H1 (cell line): ENCODE data around the gene RRN3. TPM values are rescaled to one million over a fixed set of nuclear protein-coding genes. Genes with fewer than 3 reads are reported as not detected.
A peak's percentile ranks its signal among the peaks of the same experiment; 100 is the strongest.
"Not testable (repeated sequence)": the region's sequence is repeated elsewhere in the genome, so short reads cannot be mapped to it uniquely, and the experiment has no call there.

Experiments
- CTCF ChIA-PET: fragments of 300-600 bp; sonication (Branson Sonifier 250); formaldehyde crosslinking; loops from one replicate; lab custom pipeline; 2021; ENCODE audit not compliant: partially characterized antibody; lab: Charles Lee
- POLR2A ChIA-PET: fragments of 300-600 bp; sonication (Branson Sonifier 250); formaldehyde crosslinking; loops from one replicate; lab custom pipeline; 2021; ENCODE audit warnings: inconsistent platforms; ENCODE audit not compliant: partially characterized antibody; lab: Charles Lee
- DNase-seq, 2 experiments: peaks; one replicate each; pipeline versions ENCODE4 v3.0.0 to v3.0.0-alpha.2; 2010 to 2022; ENCODE audit warnings: low spot score in 2 of 2, low read depth in 1 of 2, mixed read lengths in 1 of 2
- FAIRE-seq: peaks from 2 replicates; lab custom pipeline; 2011; peaks lifted over from hg19 to GRCh38; lab: Jason Lieb, UNC
- H2AFZ ChIP-seq: 2 replicates; pipeline ENCODE4 v1.8.1; 2012; ENCODE audit warnings: low read length, inconsistent platforms
- H2AK5ac ChIP-seq: 2 replicates; pipeline ENCODE4 v1.6.1; 2013; ENCODE audit warnings: low read depth, low read length
- H2BK120ac ChIP-seq: replicated peaks from 2 replicates; pipeline ENCODE3; 2013; ENCODE audit warnings: low read depth, low read length, inconsistent platforms
- H2BK12ac ChIP-seq: 2 replicates; pipeline ENCODE4 v1.6.1; 2013; ENCODE audit warnings: low read depth, low read length
- H2BK15ac ChIP-seq: 2 replicates; pipeline ENCODE4 v1.6.1; 2013; ENCODE audit warnings: low read length
- H2BK20ac ChIP-seq: 2 replicates; pipeline ENCODE4 v1.6.1; 2013; ENCODE audit warnings: low read length
- H2BK5ac ChIP-seq: 2 replicates; pipeline ENCODE4 v1.6.1; 2013; ENCODE audit warnings: low read depth, low read length
- H3K14ac ChIP-seq: 2 replicates; pipeline ENCODE4 v1.6.1; 2013; ENCODE audit warnings: inconsistent platforms; ENCODE audit not compliant: insufficient read length
- H3K18ac ChIP-seq: 2 replicates; pipeline ENCODE4 v1.6.1; 2013; ENCODE audit warnings: low read length; ENCODE audit errors: extremely low read depth
- H3K23ac ChIP-seq: 2 replicates; pipeline ENCODE4 v1.6.1; 2013; ENCODE audit warnings: inconsistent platforms; ENCODE audit not compliant: insufficient read length
- H3K23me2 ChIP-seq: 2 replicates; pipeline ENCODE4 v1.6.1; 2013; ENCODE audit warnings: low read depth, low read length
- H3K27ac ChIP-seq: 2 replicates; pipeline ENCODE4 v1.6.1; 2011; ENCODE audit warnings: low read depth, low read length, inconsistent platforms
- H3K27me3 ChIP-seq, 4 experiments: replicated peaks in 1 of 4; 1 replicate in 1 of 4; 2 replicates in 3 of 4; pipeline versions ENCODE4 v1.6.1 to v1.8.1; 2011 to 2013; ENCODE audit warnings: low read length in 3 of 4, mild to moderate bottlenecking in 3 of 4, inconsistent platforms in 2 of 4, mixed read lengths in 2 of 4, moderate library complexity in 1 of 4; ENCODE audit not compliant: control insufficient read depth in 3 of 4, insufficient read depth in 3 of 4; ENCODE audit errors: extremely low read depth in 1 of 4
- H3K36me3 ChIP-seq, 4 experiments: 2 replicates each; pipeline versions ENCODE4 v1.6.1 to v1.8.1; 2011 to 2013; ENCODE audit warnings: mild to moderate bottlenecking in 4 of 4, low read length in 3 of 4, moderate library complexity in 2 of 4, control low read depth in 1 of 4, inconsistent platforms in 1 of 4; ENCODE audit not compliant: insufficient read depth in 4 of 4, control insufficient read depth in 2 of 4
- H3K4ac ChIP-seq: replicated peaks from 2 replicates; pipeline ENCODE3; 2013; ENCODE audit warnings: low read length, low read depth, mixed read lengths, inconsistent platforms; ENCODE audit not compliant: insufficient read length
- H3K4me1 ChIP-seq, 4 experiments: replicated peaks in 1 of 4; 1 replicate in 1 of 4; 2 replicates in 3 of 4; pipeline versions ENCODE4 v1.6.1 to v1.8.1; 2011 to 2013; ENCODE audit warnings: low read length in 3 of 4, inconsistent platforms in 2 of 4, mixed read lengths in 1 of 4; ENCODE audit not compliant: insufficient read depth in 4 of 4, control insufficient read depth in 3 of 4
- H3K4me2 ChIP-seq, 2 experiments: 2 replicates each; pipeline versions ENCODE4 v1.6.1 to v1.8.1; 2011 to 2013; ENCODE audit warnings: low read depth in 2 of 2, low read length in 2 of 2, control low read depth in 1 of 2, inconsistent platforms in 1 of 2, mild to moderate bottlenecking in 1 of 2; ENCODE audit not compliant: insufficient read depth in 1 of 2
- H3K4me3 ChIP-seq, 4 experiments: fragments of 200-600, 300-600 bp in 1 of 4; sonication (generic), shearing (Covaris generic), sonication (Bioruptor Twin) in 1 of 4; 2 replicates each; pipeline versions ENCODE4 v1.5.1 to v1.8.1; 2011 to 2016; ENCODE audit warnings: low read length in 4 of 4, low read depth in 3 of 4, control low read depth in 2 of 4, inconsistent platforms in 2 of 4, mild to moderate bottlenecking in 2 of 4, mixed read lengths in 1 of 4, moderate library complexity in 1 of 4; ENCODE audit not compliant: insufficient read depth in 2 of 4; ENCODE audit errors: extremely low read depth in 1 of 4
- H3K56ac ChIP-seq: replicated peaks from 2 replicates; pipeline ENCODE3; 2013; ENCODE audit warnings: low read depth, mild to moderate bottlenecking, mixed read lengths, low read length, inconsistent platforms; ENCODE audit not compliant: insufficient read length
- H3K79me1 ChIP-seq: 2 replicates; pipeline ENCODE4 v1.6.1; 2013; ENCODE audit warnings: low read depth, low read length, control low read depth
- H3K79me2 ChIP-seq, 2 experiments: 2 replicates each; pipeline versions ENCODE4 v1.6.1 to v1.8.1; 2012 to 2013; ENCODE audit warnings: low read length in 2 of 2, mild to moderate bottlenecking in 2 of 2, inconsistent platforms in 1 of 2; ENCODE audit not compliant: insufficient read depth in 2 of 2, control insufficient read depth in 1 of 2
- H3K9ac ChIP-seq, 4 experiments: replicated peaks in 1 of 4; 1 replicate in 1 of 4; 2 replicates in 3 of 4; pipeline versions ENCODE4 v1.6.1 to v1.8.1; 2011 to 2013; ENCODE audit warnings: low read depth in 3 of 4, low read length in 3 of 4, control low read depth in 2 of 4, mild to moderate bottlenecking in 2 of 4, moderate library complexity in 2 of 4, inconsistent platforms in 1 of 4; ENCODE audit errors: extremely low read depth in 1 of 4
- H3K9me3 ChIP-seq, 2 experiments: 2 replicates each; pipeline versions ENCODE4 v1.6.1 to v1.8.1; 2012 to 2013; ENCODE audit warnings: mild to moderate bottlenecking in 2 of 2, moderate library complexity in 2 of 2, control low read depth in 1 of 2, inconsistent platforms in 1 of 2, low read depth in 1 of 2, low read length in 1 of 2, mixed read lengths in 1 of 2; ENCODE audit not compliant: insufficient read depth in 2 of 2
- H4K20me1 ChIP-seq, 2 experiments: replicated peaks in 1 of 2; 2 replicates each; pipeline versions ENCODE3 to v1.8.1; 2011 to 2013; ENCODE audit warnings: inconsistent platforms in 2 of 2, low read length in 2 of 2, mild to moderate bottlenecking in 1 of 2; ENCODE audit not compliant: insufficient read depth in 2 of 2, control insufficient read depth in 1 of 2
- H4K5ac ChIP-seq: 2 replicates; pipeline ENCODE4 v1.6.1; 2013; ENCODE audit warnings: low read length, low read depth, mixed read lengths, inconsistent platforms; ENCODE audit not compliant: insufficient read length
- H4K8ac ChIP-seq: 2 replicates; pipeline ENCODE4 v1.8.0; 2013; ENCODE audit warnings: mild to moderate bottlenecking, moderate library complexity, low read length, inconsistent platforms; ENCODE audit not compliant: insufficient read depth; ENCODE audit errors: extremely low read depth
- H4K91ac ChIP-seq: replicated peaks from 2 replicates; pipeline ENCODE3; 2013; ENCODE audit warnings: low read length, mixed read lengths, inconsistent platforms; ENCODE audit not compliant: insufficient read length
- WGBS, 2 experiments: shearing (Covaris generic) in 1 of 2; methylation state at CpG; one replicate each; pipeline versions ENCODE4 v1.1.6 to v1.1.7; 2013 to 2015; ENCODE audit warnings: low lambda C conversion rate in 2 of 2, mixed read lengths in 2 of 2, inconsistent platforms in 1 of 2, low coverage in 1 of 2, missing lambda C conversion rate in 1 of 2; ENCODE audit not compliant: insufficient replicate concordance in 2 of 2, insufficient coverage in 1 of 2, insufficient read length in 1 of 2; ENCODE audit errors: extremely low coverage in 1 of 2, missing lambda C conversion rate in 1 of 2; 5-methylcytosine and 5-hydroxymethylcytosine counted together
- polyA plus RNA-seq, 7 experiments: library from polyadenylated mRNA; depleted of rRNA in 3 of 7; stranded (reverse) in 5 of 7; unstranded in 2 of 7; fragments of >200 nt in 5 of 7; fragments of 200-250 nt in 2 of 7; gene quantifications; 1 replicate in 5 of 7; 2 replicates in 1 of 7; 4 replicates in 1 of 7; pipeline versions ENCODE4 v1.2.1 to v1.2.3, GENCODE V29; 2011 to 2013; ENCODE audit warnings: missing spikeins in 2 of 7, mixed read lengths in 2 of 7
- total RNA-seq: library from RNA; stranded (reverse); fragmentation: NEBNext Ultra II Directional; extraction: Animal tissue kit (Norgen Biotek cat#: 25700); gene quantifications from 2 replicates; pipeline ENCODE4 v1.2.1, GENCODE V29; 2021
- TF ChIP-seq, protein P1 (sequence below), 3 experiments: IDR thresholded peaks; 1 replicate in 2 of 3; 2 replicates in 1 of 3; pipeline versions ENCODE4 v1.5.1 to v1.6.1; 2011; ENCODE audit warnings: low read length in 3 of 3, mild to moderate bottlenecking in 3 of 3, inconsistent platforms in 2 of 3, low read depth in 1 of 3, moderate library complexity in 1 of 3; ENCODE audit not compliant: insufficient read depth in 1 of 3; ENCODE audit errors: control extremely low read depth in 1 of 3

The RRN3 gene
- total and polyA plus RNA-seq, 2 of the 8 experiments (the other 6 are each of a cell fraction or from before 2014, with no cell fraction given), result 15.1 to 26.0 TPM

DNA sequence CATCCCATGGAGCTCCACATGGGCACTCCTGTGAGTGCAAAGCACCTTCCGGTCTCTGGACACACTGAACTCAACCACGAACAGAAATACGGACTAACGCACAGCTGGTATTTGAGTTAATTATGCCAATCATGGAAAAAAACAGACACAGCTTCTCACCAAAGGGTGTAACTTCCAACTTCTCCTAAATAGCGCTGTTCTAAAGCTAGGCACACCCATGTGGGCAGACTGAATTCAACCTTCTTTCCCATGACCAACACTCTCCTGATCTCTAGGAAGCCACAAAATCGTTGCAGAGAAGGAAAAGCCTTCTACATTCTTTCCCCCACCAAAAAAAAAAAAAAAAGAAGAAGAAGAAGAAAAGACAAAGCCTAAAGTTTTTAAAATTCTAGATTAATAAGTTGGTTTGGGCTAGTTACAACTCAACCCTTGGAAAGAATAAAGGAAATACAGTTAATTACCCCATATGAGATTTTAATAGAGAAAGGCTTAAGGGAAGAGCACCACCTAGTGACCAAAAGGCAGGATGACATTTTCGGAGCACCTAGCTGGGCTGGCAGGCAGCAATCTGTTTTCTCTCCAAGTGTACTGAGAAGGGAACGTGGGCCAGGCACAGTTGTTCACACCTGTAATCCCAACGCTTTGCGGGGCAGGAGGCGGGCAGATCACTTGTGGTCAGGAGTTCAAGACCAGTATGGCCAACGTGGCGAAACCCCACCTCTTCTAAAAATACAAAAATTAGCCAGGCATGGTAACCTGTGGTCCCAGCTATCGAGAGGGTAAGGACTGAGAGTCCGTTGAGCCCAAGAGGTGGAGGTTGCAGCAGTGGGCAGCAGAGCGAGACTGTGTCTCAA lies 21.9 kb downstream of the RRN3 start:
- FAIRE-seq, H2BK12ac ChIP-seq, H4K8ac ChIP-seq, H3K4me1 ChIP-seq, H4K5ac ChIP-seq, H2BK5ac ChIP-seq, H3K79me2 ChIP-seq, H3K79me1 ChIP-seq, H2BK120ac ChIP-seq, H3K27me3 ChIP-seq, H3K23me2 ChIP-seq, H3K4ac ChIP-seq, H3K27ac ChIP-seq, H2BK20ac ChIP-seq, H3K18ac ChIP-seq, H2BK15ac ChIP-seq, H3K4me2 ChIP-seq, H2AFZ ChIP-seq, H3K9ac ChIP-seq, H4K20me1 ChIP-seq, H3K9me3 ChIP-seq, H3K23ac ChIP-seq, H2AK5ac ChIP-seq, H3K4me3 ChIP-seq, DNase-seq, H3K14ac ChIP-seq, H4K91ac ChIP-seq, H3K56ac ChIP-seq: not testable (repeated sequence)
- ChIA-PET CTCF (interaction anchor here (0.6 to 2.6 kb wide), 5 partner anchors 11 to 1580 kb away, joined by 3 to 8 read pairs (median 4); partner anchors contain the start of gene NTAN1), POLR2A (interaction anchor here (1.2 to 2.1 kb wide), 2 partner anchors 13 to 22 kb away, joined by 3 to 5 read pairs; partner anchors contain the start of gene RRN3)
- peaks cover 12 to 57% (median 37%) of the 10 kb centered on the region in 4 experiments for H3K36me3 ChIP-seq
- 74% methylated on average over 14 of the region's 16 CpGs; no CpG with 5 or more reads in 1 of the 2 experiments for WGBS, 2 experiments
- TF ChIP-seq, protein P1, sequence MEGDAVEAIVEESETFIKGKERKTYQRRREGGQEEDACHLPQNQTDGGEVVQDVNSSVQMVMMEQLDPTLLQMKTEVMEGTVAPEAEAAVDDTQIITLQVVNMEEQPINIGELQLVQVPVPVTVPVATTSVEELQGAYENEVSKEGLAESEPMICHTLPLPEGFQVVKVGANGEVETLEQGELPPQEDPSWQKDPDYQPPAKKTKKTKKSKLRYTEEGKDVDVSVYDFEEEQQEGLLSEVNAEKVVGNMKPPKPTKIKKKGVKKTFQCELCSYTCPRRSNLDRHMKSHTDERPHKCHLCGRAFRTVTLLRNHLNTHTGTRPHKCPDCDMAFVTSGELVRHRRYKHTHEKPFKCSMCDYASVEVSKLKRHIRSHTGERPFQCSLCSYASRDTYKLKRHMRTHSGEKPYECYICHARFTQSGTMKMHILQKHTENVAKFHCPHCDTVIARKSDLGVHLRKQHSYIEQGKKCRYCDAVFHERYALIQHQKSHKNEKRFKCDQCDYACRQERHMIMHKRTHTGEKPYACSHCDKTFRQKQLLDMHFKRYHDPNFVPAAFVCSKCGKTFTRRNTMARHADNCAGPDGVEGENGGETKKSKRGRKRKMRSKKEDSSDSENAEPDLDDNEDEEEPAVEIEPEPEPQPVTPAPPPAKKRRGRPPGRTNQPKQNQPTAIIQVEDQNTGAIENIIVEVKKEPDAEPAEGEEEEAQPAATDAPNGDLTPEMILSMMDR (IDR thresholded peaks at IDR 0.05; ENCODE audit: control extremely low read depth in 1 of 3, insufficient read depth in 1 of 3, low read depth in 1 of 3, low read length in 3 of 3), result peak in 1 of 3 experiments; percentile 12; a peak in 1 of 4 replicates
